ENCODE measurements around the gene DEUP1.

The DEUP1 gene

GRCh38 chr11:93480256-93480655 is 149.7 kb downstream of the DEUP1 start:
- DNase-seq, result no peak

GRCh38 chr11:93480756-93481155 is 150.2 kb downstream of the DEUP1 start:
- no peak for DNase-seq

- no peak for DNase-seq
Observed at GRCh38 chr11:93481279-93481678, 150.7 kb downstream of the DEUP1 start.

DNA sequence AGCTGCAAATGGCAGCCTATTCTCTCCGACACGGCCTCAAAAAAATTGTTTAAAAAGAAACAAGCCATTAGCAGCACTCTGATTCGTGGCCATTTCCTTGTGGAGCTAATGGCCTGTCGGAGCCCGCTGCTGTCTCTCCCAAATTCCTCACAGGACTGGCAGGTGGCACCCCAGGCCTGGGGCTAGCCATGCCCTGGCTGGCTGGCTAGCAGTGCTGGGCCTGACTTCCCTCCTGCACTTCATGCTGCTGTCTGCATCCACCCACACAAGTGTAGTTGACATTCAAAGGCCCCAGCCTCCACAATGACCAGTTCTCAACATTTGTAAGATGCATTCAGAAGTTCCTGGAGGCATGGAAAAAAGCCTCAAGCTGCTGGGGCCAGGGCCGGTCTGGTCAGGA is 151.2 kb downstream of the DEUP1 start:
- no peak for DNase-seq

- DNase-seq, result no peak
Observed at GRCh38 chr11:93482556-93482955, 152.0 kb downstream of the DEUP1 start.

- DNase-seq, result no peak
Observed at GRCh38 chr11:93484716-93485115, 154.2 kb downstream of the DEUP1 start.

DNA sequence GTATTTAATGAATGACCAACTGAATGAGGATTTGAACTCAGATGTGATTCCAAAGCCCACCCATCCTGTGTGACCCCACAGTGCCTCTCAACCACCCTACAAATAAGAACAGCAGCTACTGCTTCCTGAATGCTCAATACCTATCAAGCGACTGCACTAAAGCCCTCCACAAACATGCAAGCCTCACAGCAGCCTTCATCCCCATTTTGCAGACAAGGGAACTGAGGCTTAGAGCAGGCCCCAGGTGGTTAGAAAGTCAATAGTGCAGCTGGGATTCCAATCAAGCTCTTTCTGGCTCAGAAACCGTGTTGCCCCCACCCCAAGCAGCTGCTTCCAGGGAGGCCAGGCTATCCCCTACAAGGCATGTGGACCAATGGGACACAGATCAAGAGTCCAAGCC is 155.4 kb downstream of the DEUP1 start:
- DNase-seq, result no peak

DNA sequence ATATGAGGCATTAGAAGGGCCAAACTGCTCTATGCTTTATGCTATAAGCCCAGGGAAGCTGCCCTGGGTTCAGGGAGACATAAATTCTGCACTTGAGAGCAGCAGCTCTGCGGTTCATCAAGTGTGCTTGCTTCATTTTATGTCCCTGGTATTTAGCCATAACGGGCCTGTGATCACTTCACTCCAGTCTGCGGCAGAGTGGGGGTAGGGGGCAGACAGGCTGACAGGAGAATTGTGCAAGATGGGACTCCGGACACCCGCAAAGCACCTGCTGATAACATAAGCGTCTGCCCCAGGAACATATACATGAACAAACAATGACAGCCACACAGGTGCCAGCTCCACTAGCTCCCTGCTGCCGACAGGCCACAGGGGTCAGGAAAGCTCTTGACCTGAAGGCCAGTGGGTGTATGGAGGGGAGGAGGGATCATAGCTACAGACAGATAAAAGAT is 156.5 kb downstream of the DEUP1 start:
- DNase-seq, result no peak
